ENCODE results near the gene MORF4L1.
A peak's percentile ranks its signal among the peaks of the same experiment; 100 is the strongest.

DNA sequence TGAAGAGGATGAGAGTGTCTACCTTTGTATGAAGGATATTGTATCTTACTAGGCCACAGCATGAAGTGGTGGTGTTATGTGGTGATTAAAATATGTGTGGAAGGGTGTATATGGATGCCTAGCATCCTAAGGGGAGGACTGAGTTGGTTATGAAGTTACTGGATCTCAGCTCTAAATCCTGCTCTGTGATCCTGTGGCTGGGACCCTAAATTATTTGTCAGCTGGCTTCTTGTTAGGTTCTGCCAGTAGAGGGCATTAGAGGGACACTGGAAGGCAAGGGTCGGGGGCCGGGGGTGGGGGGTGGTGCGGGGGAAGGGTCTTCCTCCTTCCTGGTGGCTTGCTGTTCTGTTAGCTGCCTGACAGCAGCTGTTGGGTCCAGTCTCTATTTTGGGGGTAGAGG, 34.9 kb downstream of the MORF4L1 start:
- TF ChIP-seq, protein P1, sequence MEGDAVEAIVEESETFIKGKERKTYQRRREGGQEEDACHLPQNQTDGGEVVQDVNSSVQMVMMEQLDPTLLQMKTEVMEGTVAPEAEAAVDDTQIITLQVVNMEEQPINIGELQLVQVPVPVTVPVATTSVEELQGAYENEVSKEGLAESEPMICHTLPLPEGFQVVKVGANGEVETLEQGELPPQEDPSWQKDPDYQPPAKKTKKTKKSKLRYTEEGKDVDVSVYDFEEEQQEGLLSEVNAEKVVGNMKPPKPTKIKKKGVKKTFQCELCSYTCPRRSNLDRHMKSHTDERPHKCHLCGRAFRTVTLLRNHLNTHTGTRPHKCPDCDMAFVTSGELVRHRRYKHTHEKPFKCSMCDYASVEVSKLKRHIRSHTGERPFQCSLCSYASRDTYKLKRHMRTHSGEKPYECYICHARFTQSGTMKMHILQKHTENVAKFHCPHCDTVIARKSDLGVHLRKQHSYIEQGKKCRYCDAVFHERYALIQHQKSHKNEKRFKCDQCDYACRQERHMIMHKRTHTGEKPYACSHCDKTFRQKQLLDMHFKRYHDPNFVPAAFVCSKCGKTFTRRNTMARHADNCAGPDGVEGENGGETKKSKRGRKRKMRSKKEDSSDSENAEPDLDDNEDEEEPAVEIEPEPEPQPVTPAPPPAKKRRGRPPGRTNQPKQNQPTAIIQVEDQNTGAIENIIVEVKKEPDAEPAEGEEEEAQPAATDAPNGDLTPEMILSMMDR (IDR thresholded peaks at IDR 0.05) = peak in 3 of 4 donors; percentile 7 to 30 (median 7)
- no peak for TF ChIP-seq POLR2A (IDR thresholded peaks at IDR 0.05)
